Astrocyte of the spinal cord (primary cell): ENCODE measurements around the gene ENPEP.

Experiments
- DNase-seq: peaks from one replicate; pipeline ENCODE4 v3.0.0; 2011; ENCODE audit warnings: low read depth, low spot score
- H3K4me3 ChIP-seq: 2 replicates; pipeline ENCODE4 v1.5.1; 2011; ENCODE audit warnings: low read depth, mild to moderate bottlenecking, low read length, moderate library complexity
- CTCF ChIP-seq: IDR thresholded peaks from 2 replicates; pipeline ENCODE4 v1.5.1; 2012; ENCODE audit warnings: low read depth, mild to moderate bottlenecking, low read length, inconsistent platforms
- in situ Hi-C: cut with HindIII; loops from 2 replicates; pipeline ENCODE4 v1.10.0; 2017; ENCODE audit warnings: low sequenced_read_pairs

The ENPEP gene

GRCh38 chr4:110610940-110611831, 135.2 kb downstream of the ENPEP start:
- in situ Hi-C loops, result no loop called here

GRCh38 chr4:110611968-110612447, 136.1 kb downstream of the ENPEP start:
- no peak for DNase-seq
- H3K4me3 ChIP-seq, result no peak overlapping the region
- TF ChIP-seq CTCF, result no peak
- in situ Hi-C loops, result no loop called here

More at GRCh38 chr4:110610940-110611831, 135.2 kb downstream of the ENPEP start:
- H3K4me3 ChIP-seq, result no peak overlapping the region
- no peak for TF ChIP-seq CTCF
- no peak for DNase-seq

- H3K4me3 ChIP-seq, result no peak overlapping the region
- in situ Hi-C loops, result no loop called here
- no peak for DNase-seq
- TF ChIP-seq CTCF, result no peak
Measured at GRCh38 chr4:110612631-110613269, 136.8 kb downstream of the ENPEP start.

- no peak for TF ChIP-seq CTCF
- DNase-seq, result no peak
- in situ Hi-C loops, result no loop called here
Measured at GRCh38 chr4:110613745-110614144, 137.8 kb downstream of the ENPEP start.

GRCh38 chr4:110614173-110614963, 138.4 kb downstream of the ENPEP start:
- TF ChIP-seq CTCF, result no peak
- in situ Hi-C loops, result no loop called here
- no peak for DNase-seq
- no peak overlapping the region for H3K4me3 ChIP-seq

More at GRCh38 chr4:110613745-110614144, 137.8 kb downstream of the ENPEP start:
- no peak overlapping the region for H3K4me3 ChIP-seq
